Natural killer cell treated with Interleukin-12 subunit alpha and Interleukin-12 subunit beta and Interleukin-15 and Interleukin-18, amount 100 ng/mL, for 72 hours (primary cell): ENCODE measurements around the gene ZNF660. TPM values are rescaled to one million over a fixed set of nuclear protein-coding genes. Genes with fewer than 3 reads are reported as not detected.

Experiments used
- total RNA-seq, 2 donors: library from RNA; stranded (reverse); gene quantifications; one replicate each; pipeline ENCODE4 v1.2.3, GENCODE V29; 2022

The ZNF660 gene
- total RNA-seq, 2 donors from 2014 or later = 2.5 to 5.9 TPM

Other genes with a start within 250 kb of the ZNF660 start
- 10 to 100 TPM; 16.9 to 18.8 TPM for gene TCAIM, start 246.2 kb upstream of the ZNF660 start, total RNA-seq
- gene ZNF445, start 107.3 kb upstream of the ZNF660 start, total RNA-seq = 10 to 100 TPM; 25.2 to 33.3 TPM
- gene ZKSCAN7, start 29.8 kb upstream of the ZNF660 start, total RNA-seq = 1 to 10 TPM; 1.9 to 4.9 TPM
- gene ZNF197, start 40.1 kb downstream of the ZNF660 start, total RNA-seq = 10 to 100 TPM; 13.2 to 16.7 TPM
- gene ZNF35, start 63.8 kb downstream of the ZNF660 start, total RNA-seq = 10 to 100 TPM; 11.4 to 15.8 TPM
- 1 to 10 TPM; 1.8 to 3.8 TPM for gene ZNF502, start 127.7 kb downstream of the ZNF660 start, total RNA-seq
- 1 to 10 TPM in 1 of 2 donors, under 1 TPM in 1; 0.61 to 3.2 TPM for gene ZNF501, start 144.7 kb downstream of the ZNF660 start, total RNA-seq
- gene KIAA1143, start 176.7 kb downstream of the ZNF660 start, total RNA-seq = 10 to 100 TPM; 11.3 to 23.6 TPM
- gene KIF15, start 176.8 kb downstream of the ZNF660 start, total RNA-seq = 10 to 100 TPM; 12.3 to 27.2 TPM